SIG-M5 treated with dmso at 0.1 percent for 504 hours (cell line): ENCODE measurements around the gene HLA-DMA.

ENCODE experiments used
- DNase-seq: peaks from one replicate; lab custom pipeline; 2025; ENCODE audit not compliant: unreplicated experiment; lab: John Stamatoyannopoulos, UW

Gene HLA-DMA

GRCh38 chr6:32952817-32953739, at the start of gene HLA-DMA:
Gene HLA-DMA, minus strand, starts transcription at chr6:32953097. Its CDS starts 61 bp downstream, at chr6:32953036.
- DNase-seq = peak; percentile 91

GRCh38 chr6:33001685-33002084, 48.8 kb upstream of the HLA-DMA start:
- DNase-seq = no peak

GRCh38 chr6:33000055-33000454, 47.2 kb upstream of the HLA-DMA start:
- no peak for DNase-seq

GRCh38 chr6:32995448-32995847, 42.6 kb upstream of the HLA-DMA start:
- no peak for DNase-seq

GRCh38 chr6:32993363-32993973, 40.6 kb upstream of the HLA-DMA start:
- no peak for DNase-seq

- DNase-seq = no peak
These were observed 39.1 kb upstream of the HLA-DMA start for GRCh38 chr6:32991972-32992371.

- DNase-seq = no peak
These were observed 36.5 kb upstream of the HLA-DMA start for GRCh38 chr6:32989368-32989767.

GRCh38 chr6:32984622-32985389, 31.9 kb upstream of the HLA-DMA start:
- DNase-seq = peak; percentile 75

GRCh38 chr6:32983964-32984621, 31.2 kb upstream of the HLA-DMA start:
- no peak for DNase-seq

GRCh38 chr6:32983493-32983848, 30.6 kb upstream of the HLA-DMA start:
- DNase-seq = no peak

GRCh38 chr6:32982702-32983492, 30.0 kb upstream of the HLA-DMA start:
- DNase-seq = no peak

GRCh38 chr6:32982084-32982701, 29.3 kb upstream of the HLA-DMA start:
- DNase-seq = peak; percentile 36

- no peak for DNase-seq
These were observed 27.7 kb upstream of the HLA-DMA start for GRCh38 chr6:32980488-32981038.

GRCh38 chr6:32979720-32980487, 27.0 kb upstream of the HLA-DMA start:
- no peak for DNase-seq

GRCh38 chr6:32977953-32978324, 25.0 kb upstream of the HLA-DMA start:
- peak; percentile 7 for DNase-seq

GRCh38 chr6:32977272-32977952, 24.5 kb upstream of the HLA-DMA start:
- no peak for DNase-seq

- no peak for DNase-seq
These were observed 23.6 kb upstream of the HLA-DMA start for GRCh38 chr6:32976334-32977069.

- DNase-seq = no peak
These were observed 23.0 kb upstream of the HLA-DMA start for GRCh38 chr6:32975886-32976285.
